Occipital lobe (tissue), 2 donors: ENCODE data around the gene ELF1. TPM values are rescaled to one million over a fixed set of nuclear protein-coding genes. Genes with fewer than 3 reads are reported as not detected.

ENCODE experiments used
- DNase-seq: peaks from one replicate; lab custom pipeline; 2025; lab: John Stamatoyannopoulos, UW
- total RNA-seq: library from RNA; depleted of rRNA; stranded (reverse); fragments of >200 nt; gene quantifications from one replicate; pipeline ENCODE4 v1.2.3, GENCODE V29; 2014

Gene ELF1
- total RNA-seq, 1 donor from 2014 or later: 11.9 TPM

DNA sequence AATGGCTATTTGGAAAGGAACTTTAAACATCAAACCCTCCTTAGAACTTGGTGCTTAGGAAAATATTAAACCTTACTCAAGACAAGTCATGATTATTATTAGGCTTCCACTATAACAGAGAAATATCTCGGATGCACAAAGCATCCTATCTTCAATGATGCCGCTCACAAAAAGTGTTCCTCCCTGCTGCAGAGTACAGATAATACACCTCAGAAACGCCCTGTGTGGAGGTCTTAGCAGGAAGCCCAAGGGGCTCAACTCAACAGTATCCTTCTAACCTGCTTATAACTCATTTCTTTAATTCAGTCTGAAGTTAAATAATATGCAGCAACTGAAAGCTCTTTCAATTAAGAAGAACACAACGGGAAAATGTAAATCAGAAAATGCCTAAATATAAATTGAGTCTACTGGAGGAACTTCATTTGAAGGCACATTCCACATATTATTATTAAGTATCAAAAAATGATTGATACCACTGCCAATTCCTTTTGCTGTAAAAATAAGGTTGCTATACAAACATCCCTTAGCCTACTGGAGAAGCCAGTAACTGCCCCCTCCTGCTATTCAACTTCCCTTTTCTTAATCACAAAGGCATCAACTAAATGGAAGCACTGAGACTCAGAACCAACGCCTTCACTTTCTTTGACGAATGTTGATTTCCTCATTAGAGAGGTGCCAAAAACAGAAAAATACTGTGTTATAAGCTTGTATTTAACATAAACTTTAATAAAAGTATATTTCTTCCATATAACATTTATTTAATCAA is 12.0 kb downstream of the ELF1 start:
- no peak for DNase-seq

DNA sequence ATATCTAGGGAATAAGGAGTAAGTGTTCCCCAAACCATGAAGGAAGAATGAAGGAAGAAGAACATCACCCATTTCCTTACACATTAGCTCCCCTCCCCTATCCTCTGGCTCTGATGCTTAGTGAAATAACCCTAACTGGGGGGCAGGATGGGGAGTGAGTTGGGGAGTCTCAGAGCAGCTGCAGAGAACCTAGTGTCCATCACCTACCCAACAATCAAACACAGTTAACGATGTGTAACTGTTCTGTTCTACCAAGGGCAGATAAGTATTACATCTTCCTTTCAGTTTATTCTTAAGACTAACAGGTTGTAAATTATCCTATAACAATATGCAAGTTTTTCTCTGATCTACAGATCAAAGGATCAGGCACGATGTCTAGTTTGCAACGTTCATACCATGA is 12.8 kb downstream of the ELF1 start:
- DNase-seq: no peak

DNA sequence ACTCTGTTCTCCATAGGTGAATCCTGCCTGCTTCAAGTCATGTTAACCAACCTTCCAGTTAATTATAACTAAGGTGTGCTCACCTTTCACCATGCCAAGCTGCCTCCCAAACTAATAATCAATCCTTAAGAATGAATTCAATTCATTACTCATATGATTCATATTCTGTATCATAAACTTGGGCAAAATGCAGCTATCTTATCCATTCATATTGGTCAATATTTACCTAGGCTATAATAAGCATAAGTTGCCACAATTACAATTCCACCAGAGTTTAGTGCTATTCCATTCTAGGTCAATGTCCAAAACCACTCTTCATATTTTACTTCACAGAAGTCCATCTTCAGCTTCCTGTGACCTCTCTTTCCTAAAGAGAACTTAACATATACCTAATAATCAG is 13.4 kb downstream of the ELF1 start:
- DNase-seq: no peak

- no peak for DNase-seq
These were observed 14.0 kb downstream of the ELF1 start for GRCh38 chr13:41004875-41005693.

- DNase-seq: no peak
These were observed 16.5 kb downstream of the ELF1 start for GRCh38 chr13:41002606-41003005.

- no peak for DNase-seq
These were observed 17.4 kb downstream of the ELF1 start for GRCh38 chr13:41001695-41002094.

DNA sequence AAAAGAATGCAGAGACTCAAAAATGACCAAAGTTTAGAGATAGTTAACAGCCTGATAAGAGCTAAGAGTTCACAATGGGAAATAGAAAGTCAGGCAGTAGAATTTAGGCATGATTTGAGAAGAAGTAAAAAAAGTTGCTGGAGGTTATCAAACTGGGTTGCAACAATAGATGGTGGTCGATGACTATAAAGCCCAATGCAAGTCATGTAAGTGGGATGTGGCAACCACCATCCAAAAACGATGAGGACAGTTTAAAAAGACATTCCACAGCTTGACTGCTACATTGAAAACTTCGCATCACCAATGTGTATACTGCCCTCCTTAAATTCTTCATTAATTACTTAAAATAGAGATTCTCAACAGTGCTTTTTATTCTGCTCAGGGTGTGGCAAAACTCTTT is 19.7 kb downstream of the ELF1 start:
- DNase-seq: no peak

DNA sequence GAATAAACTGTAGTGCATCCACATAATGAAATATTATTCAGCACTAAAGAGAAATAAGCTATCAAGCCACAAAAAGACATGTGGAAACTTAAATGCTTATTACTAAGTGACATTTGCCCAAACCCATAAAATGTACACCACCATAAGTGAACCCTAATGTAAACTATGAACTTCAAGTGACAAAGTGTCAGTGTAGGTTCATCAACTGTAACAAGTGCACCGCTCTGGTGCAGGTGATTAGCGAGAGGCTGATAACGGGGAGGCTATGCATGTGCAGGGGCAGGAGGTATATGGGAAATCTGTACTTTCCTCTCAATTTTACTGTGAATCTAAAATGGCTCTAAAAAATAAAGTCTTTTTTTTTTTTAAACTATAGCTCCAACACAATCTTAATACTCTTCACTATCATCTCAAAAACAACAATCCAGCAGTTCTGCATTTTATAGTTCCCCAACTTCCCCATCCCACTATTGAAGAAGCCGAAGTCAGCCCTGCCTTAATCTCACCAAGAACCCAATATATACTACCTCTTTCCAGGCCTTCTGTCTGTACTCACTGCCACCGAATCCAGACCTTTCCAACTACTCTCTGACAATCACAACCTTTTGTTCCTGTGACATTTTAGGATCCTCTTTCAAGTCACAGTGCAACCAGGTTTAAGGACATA is 22.6 kb downstream of the ELF1 start:
- no peak for DNase-seq

- no peak for DNase-seq
These were observed 23.1 kb downstream of the ELF1 start for GRCh38 chr13:40995997-40996396.

GRCh38 chr13:40994581-40995230 is 24.4 kb downstream of the ELF1 start:
- DNase-seq: no peak

GRCh38 chr13:40993987-40994386 is 25.1 kb downstream of the ELF1 start:
- DNase-seq: no peak

- DNase-seq: no peak
These were observed 26.2 kb downstream of the ELF1 start for GRCh38 chr13:40992678-40993518.

- no peak for DNase-seq
These were observed 31.4 kb downstream of the ELF1 start for GRCh38 chr13:40987606-40988280.

DNA sequence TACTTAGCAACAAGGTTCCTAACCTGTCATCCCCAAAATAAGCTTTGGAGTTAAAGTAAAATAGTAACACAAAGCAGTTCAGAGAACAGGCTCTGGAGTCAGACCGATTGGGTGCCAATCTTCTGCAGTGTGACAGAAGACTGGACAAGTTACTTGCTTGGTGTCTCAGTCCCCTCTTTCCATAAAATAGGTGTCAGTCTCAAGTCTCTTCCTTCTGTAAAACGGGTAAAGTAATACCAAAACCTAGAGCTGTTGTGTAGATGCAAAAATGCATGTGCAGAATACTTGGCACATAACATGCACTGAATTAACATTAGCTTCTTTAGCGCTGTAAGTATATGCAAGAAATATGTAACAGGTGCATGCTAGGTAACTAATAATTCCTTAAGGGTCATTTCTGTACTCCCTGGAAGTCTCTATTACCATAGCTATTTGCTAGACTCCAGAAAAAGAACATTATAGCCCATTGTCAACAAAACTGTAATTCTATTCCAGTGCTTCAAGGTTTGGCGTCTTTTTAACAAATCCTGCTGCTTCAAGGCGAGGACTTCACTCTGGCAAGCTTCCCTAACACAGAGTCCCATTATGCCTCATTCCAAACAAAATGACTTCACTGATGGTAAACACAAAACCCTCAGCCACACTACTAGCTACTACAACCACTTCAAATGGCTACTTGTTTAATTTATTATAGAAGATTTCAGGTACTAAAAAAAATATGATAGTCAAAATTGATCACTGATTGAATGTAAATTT is 32.8 kb downstream of the ELF1 start:
- DNase-seq: no peak

DNA sequence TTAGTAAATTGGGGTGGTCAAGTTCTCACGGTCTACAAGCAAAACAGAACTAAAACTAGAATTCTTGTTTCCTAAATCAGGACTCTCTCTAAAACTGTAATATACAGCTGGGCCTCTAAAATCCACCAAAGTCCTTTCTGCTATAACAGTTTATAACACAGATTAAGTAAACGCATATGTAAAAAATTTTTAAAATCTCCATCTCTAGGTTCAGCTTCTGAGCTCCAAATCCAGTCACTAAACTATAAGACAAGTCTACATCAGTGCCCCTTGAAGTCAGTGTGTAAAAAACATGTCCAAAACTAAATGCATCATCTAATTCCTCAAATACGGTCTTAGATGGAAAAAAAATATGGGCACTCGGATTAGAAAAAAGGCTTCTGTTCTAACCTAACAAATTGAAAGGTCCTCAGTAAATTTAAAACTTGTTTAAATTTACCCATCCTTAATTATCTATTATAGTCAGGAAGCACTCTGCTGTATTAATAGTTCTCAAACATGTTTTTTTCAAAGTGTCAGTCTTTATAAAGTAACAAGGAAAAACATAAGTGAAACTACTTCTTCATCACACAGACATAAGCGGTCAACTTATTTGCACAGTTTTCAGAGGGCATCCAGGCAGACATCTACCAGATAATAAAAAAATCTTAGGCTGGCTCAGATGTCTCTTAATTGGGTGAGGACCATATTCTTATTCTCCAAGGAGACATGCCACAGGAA is 33.6 kb downstream of the ELF1 start:
- DNase-seq: no peak

- DNase-seq: no peak
These were observed 34.3 kb downstream of the ELF1 start for GRCh38 chr13:40984668-40985366.

DNA sequence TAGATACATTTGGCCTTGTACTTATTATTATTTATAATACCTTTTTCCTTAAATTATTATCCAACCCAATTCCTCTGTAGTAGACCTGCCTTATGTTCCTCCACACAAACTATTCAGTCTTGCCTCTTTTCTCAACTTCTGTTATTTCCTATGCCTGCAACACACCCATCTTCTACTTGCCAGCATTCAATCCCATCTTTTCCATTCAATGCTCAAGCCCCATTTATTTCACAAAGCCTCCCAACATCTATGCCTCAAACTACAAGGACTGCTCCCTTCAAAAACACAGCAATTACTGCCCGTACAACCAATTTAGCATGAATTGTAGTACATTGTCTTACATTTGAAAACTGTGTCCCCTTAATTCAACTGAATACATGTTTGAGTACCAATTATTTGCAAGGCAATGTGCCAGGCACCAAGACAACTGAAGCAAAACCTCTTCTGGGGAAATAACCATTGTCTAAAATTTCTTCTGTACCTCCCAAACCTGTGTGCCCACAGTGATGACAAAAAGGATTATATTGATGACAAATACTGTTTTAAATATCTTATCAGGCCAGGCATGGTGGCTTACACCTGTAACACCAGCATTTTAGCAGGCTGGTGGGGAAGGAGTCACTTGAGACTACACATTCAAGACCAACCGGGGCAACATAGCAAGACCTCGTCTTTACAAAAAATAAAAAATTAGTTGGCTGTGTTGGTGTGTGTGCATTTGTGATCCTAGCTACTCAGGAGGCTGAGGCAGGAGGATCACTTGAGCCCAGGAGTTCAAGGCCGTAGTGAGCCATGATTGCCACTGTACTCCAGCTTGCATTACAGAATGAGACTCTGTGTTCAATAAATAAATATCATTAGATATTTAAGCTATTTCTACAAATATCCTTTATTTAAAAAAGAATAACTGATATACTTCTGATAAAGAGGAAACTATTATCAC is 35.1 kb downstream of the ELF1 start:
- DNase-seq: no peak
